HepG2 (cell line): ENCODE data around the gene STX7.

ENCODE experiments used
- ARID2 ChIP-seq: sonication (generic); formaldehyde crosslinking; IDR thresholded peaks from 2 replicates; pipeline ENCODE4 v1.8.1; 2022; ENCODE audit warnings: mild to moderate bottlenecking, missing genetic modification reagents, borderline replicate concordance
- ATF7-NPFF ChIP-seq: sonication (generic); formaldehyde crosslinking; IDR thresholded peaks from 2 replicates; pipeline ENCODE4 v1.8.1; 2023; ENCODE audit warnings: mild to moderate bottlenecking, low read depth, missing genetic modification reagents, moderate library complexity
- HINFP ChIP-seq: sonication (generic); formaldehyde crosslinking; IDR thresholded peaks from 2 replicates; pipeline ENCODE4 v1.4.0; 2020; ENCODE audit warnings: low read depth, mild to moderate bottlenecking, missing genetic modification reagents
- JUN ChIP-seq: sonication (generic); formaldehyde crosslinking; IDR thresholded peaks from 2 replicates; pipeline ENCODE4 v1.4.0; 2020; ENCODE audit warnings: mild to moderate bottlenecking, missing genetic modification reagents
- KLF11 ChIP-seq: IDR thresholded peaks from 2 replicates; pipeline ENCODE4 v1.6.1; 2016; ENCODE audit warnings: missing compliant biosample characterization
- MTA3 ChIP-seq: sonication (generic); formaldehyde crosslinking; IDR thresholded peaks from 2 replicates; pipeline ENCODE4 v1.4.0; 2020; ENCODE audit warnings: missing genetic modification reagents
- MXI1 ChIP-seq: IDR thresholded peaks from 3 replicates; pipeline ENCODE4 v1.6.1; 2012; ENCODE audit warnings: low read depth, low read length, inconsistent platforms, borderline replicate concordance
- POLR2A ChIP-seq, 2 experiments: IDR thresholded peaks; 2 replicates each; pipeline ENCODE4 v1.6.1; 2011; ENCODE audit warnings: low read depth in 2 of 2, low read length in 2 of 2, mild to moderate bottlenecking in 1 of 2, moderate library complexity in 1 of 2; ENCODE audit not compliant: insufficient read depth in 1 of 2
- TAF1 ChIP-seq: sonication (generic); formaldehyde crosslinking; IDR thresholded peaks from 2 replicates; pipeline ENCODE4 v1.4.0; 2020; ENCODE audit warnings: missing genetic modification reagents
- ZNF850 ChIP-seq: sonication (generic); formaldehyde crosslinking; conservative IDR thresholded peaks from 2 replicates; pipeline ENCODE4 v1.9.0; 2021; ENCODE audit warnings: mild to moderate bottlenecking, missing genetic modification reagents
- TF ChIP-seq, protein P1 (sequence below): sonication (generic); formaldehyde crosslinking; IDR thresholded peaks from 2 replicates; pipeline ENCODE4 v1.4.0; 2020; ENCODE audit warnings: missing genetic modification reagents
- TF ChIP-seq, protein P2 (sequence below): sonication (generic); formaldehyde crosslinking; IDR thresholded peaks from 2 replicates; pipeline ENCODE4 v1.5.0; 2020; ENCODE audit warnings: mild to moderate bottlenecking, missing genetic modification reagents, moderate library complexity
- TF ChIP-seq, protein P3 (sequence below): sonication (generic); formaldehyde crosslinking; IDR thresholded peaks from 2 replicates; pipeline ENCODE4 v1.4.0; 2020; ENCODE audit warnings: mild to moderate bottlenecking, missing genetic modification reagents, borderline replicate concordance
- TF ChIP-seq, protein P4 (sequence below): sonication (generic); formaldehyde crosslinking; IDR thresholded peaks from 2 replicates; pipeline ENCODE4 v1.8.0; 2022; ENCODE audit warnings: missing genetic modification reagents, mild to moderate bottlenecking, inconsistent platforms, borderline replicate concordance

GRCh38 chr6:132476688-132477087 lies 36.2 kb downstream of the STX7 start:
- TF ChIP-seq, protein P1, sequence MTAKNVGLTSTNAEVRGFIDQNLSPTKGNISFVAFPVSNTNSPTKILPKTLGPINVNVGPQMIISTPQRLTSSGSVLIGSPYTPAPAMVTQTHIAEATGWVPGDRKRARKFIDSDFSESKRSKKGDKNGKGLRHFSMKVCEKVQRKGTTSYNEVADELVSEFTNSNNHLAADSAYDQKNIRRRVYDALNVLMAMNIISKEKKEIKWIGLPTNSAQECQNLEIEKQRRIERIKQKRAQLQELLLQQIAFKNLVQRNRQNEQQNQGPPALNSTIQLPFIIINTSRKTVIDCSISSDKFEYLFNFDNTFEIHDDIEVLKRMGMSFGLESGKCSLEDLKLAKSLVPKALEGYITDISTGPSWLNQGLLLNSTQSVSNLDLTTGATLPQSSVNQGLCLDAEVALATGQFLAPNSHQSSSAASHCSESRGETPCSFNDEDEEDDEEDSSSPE (CRISPR knock-in tag) = no peak
- TF ChIP-seq ARID2 (CRISPR knock-in tag) (no peak), MXI1 (no peak), ZNF850 (CRISPR knock-in tag) (no peak), MTA3 (CRISPR knock-in tag) (no peak), HINFP (no peak), POLR2A (IDR thresholded peaks at IDR 0.05; ENCODE audit: insufficient read depth in 1 of 2, low read depth in 2 of 2, low read length in 2 of 2) (no peak), JUN (no peak), KLF11 (CRISPR knock-in tag) (no peak), TAF1 (CRISPR knock-in tag) (no peak), ATF7-NPFF (CRISPR knock-in tag) (no peak)
- TF ChIP-seq, protein P2, sequence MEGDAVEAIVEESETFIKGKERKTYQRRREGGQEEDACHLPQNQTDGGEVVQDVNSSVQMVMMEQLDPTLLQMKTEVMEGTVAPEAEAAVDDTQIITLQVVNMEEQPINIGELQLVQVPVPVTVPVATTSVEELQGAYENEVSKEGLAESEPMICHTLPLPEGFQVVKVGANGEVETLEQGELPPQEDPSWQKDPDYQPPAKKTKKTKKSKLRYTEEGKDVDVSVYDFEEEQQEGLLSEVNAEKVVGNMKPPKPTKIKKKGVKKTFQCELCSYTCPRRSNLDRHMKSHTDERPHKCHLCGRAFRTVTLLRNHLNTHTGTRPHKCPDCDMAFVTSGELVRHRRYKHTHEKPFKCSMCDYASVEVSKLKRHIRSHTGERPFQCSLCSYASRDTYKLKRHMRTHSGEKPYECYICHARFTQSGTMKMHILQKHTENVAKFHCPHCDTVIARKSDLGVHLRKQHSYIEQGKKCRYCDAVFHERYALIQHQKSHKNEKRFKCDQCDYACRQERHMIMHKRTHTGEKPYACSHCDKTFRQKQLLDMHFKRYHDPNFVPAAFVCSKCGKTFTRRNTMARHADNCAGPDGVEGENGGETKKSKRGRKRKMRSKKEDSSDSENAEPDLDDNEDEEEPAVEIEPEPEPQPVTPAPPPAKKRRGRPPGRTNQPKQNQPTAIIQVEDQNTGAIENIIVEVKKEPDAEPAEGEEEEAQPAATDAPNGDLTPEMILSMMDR (CRISPR knock-in tag) = no peak
- TF ChIP-seq, protein P3, sequence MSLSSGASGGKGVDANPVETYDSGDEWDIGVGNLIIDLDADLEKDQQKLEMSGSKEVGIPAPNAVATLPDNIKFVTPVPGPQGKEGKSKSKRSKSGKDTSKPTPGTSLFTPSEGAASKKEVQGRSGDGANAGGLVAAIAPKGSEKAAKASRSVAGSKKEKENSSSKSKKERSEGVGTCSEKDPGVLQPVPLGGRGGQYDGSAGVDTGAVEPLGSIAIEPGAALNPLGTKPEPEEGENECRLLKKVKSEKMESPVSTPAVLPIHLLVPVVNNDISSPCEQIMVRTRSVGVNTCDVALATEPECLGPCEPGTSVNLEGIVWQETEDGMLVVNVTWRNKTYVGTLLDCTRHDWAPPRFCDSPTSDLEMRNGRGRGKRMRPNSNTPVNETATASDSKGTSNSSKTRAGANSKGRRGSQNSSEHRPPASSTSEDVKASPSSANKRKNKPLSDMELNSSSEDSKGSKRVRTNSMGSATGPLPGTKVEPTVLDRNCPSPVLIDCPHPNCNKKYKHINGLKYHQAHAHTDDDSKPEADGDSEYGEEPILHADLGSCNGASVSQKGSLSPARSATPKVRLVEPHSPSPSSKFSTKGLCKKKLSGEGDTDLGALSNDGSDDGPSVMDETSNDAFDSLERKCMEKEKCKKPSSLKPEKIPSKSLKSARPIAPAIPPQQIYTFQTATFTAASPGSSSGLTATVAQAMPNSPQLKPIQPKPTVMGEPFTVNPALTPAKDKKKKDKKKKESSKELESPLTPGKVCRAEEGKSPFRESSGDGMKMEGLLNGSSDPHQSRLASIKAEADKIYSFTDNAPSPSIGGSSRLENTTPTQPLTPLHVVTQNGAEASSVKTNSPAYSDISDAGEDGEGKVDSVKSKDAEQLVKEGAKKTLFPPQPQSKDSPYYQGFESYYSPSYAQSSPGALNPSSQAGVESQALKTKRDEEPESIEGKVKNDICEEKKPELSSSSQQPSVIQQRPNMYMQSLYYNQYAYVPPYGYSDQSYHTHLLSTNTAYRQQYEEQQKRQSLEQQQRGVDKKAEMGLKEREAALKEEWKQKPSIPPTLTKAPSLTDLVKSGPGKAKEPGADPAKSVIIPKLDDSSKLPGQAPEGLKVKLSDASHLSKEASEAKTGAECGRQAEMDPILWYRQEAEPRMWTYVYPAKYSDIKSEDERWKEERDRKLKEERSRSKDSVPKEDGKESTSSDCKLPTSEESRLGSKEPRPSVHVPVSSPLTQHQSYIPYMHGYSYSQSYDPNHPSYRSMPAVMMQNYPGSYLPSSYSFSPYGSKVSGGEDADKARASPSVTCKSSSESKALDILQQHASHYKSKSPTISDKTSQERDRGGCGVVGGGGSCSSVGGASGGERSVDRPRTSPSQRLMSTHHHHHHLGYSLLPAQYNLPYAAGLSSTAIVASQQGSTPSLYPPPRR = no peak
- TF ChIP-seq, protein P4, sequence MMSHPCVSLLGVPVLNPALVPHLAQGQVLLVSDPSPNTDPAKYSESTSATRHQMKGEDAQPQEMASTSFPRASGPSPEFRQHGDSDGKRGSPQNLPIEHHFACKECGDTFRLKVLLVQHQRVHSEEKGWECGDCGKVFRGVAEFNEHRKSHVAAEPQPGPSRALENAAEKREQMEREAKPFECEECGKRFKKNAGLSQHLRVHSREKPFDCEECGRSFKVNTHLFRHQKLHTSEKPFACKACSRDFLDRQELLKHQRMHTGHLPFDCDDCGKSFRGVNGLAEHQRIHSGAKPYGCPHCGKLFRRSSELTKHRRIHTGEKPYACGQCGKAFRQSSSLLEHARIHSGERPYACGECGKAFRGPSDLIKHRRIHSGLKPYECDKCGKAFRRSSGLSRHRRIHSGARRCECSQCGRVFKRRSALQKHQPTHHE = no peak
